Superior temporal gyrus (tissue), 1 donor: ENCODE measurements around the gene LCN6.

Source experiments
- DNase-seq: peaks from one replicate; pipeline ENCODE4 v3.0.0-alpha.2; 2016; ENCODE audit errors: extremely low spot score

LCN6 gene

DNA sequence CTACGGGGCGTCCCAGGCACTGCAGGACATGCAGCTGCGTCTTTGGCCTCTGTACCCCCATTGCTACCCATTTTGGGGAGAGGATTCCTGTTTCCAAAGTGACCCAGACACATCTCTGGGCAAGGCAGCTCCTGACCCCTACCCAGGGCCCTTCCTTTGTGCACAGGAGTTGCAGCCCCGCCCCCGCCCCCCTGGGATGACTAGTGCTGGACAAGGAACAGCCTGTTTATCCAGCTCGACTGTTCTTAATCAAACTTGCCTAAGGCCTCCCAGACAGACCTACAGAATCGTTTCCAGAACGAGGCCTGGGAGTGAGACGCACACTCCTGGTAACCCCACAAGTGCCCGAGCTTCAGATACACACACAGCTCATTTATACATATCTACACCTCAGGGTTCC, 22.7 kb downstream of the LCN6 start:
- DNase-seq: no peak

DNA sequence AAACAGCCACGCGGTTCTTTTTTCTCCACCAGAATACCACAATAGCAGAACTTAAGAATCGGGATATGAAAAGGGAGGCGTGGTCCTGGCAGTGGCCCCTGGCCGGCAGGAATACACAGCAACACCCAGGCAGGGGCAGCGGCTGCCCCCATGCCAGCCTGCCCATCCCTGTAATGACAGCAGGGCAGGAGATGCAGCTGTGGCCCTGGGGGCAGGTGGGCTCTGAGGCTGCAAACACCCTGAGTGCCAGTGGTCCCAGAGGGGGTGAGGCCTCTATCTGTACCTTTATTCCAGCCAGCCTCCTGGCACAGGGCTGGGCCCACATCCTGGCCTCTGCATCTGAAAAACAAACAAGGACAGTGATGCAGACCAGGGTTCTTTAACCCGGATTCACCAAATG, 23.6 kb downstream of the LCN6 start:
- no peak for DNase-seq

DNA sequence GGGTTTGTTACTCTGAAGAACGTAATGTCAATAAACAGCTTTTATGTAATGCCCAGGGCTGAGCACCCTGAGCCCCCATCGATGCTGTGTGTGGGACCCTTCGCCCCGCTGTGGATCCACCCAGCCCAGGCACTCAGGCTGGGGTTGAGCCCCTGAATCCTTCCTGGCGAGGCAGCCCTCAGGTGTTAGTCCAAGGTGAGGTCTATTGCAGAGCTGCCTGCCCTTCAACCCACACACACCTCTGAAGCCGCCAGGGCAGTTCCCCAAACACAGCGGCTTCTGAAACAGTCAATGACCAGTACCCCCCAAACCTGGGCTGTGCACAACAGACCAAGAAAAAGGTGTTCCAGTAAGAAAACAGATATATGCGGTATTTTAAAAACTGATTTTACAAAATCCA, 24.3 kb downstream of the LCN6 start:
- no peak for DNase-seq

DNA sequence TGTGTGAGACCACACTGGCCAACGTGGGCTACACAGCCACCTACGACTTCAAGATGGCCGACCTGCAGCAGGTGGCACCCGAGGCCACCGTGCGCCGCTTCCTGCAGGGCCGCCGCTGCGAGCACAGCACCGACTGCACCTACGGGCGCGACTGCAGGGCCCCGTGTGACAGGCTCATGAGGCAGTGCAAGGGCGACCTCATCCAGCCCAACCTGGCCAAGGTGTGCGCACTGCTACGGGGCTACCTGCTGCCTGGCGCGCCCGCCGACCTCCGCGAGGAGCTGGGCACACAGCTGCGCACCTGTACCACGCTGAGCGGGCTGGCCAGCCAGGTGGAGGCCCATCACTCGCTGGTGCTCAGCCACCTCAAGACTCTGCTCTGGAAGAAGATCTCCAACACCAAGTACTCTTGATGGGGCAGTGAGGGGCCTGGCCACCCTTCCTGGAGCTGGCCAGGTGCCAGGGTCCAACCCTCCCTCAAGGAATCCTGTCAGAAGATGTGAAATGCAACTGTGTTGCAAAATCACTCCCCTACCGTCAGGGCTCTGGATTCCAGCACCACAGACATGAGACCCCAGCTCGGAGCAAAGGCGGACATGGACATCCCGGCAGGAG, 24.9 kb downstream of the LCN6 start:
- no peak for DNase-seq

GRCh38 chr9:136722969-136723356, 25.4 kb downstream of the LCN6 start:
- no peak for DNase-seq

GRCh38 chr9:136722093-136722968, 26.0 kb downstream of the LCN6 start:
- DNase-seq: no peak

- no peak for DNase-seq
Observed at GRCh38 chr9:136721339-136722092, 26.8 kb downstream of the LCN6 start.

DNA sequence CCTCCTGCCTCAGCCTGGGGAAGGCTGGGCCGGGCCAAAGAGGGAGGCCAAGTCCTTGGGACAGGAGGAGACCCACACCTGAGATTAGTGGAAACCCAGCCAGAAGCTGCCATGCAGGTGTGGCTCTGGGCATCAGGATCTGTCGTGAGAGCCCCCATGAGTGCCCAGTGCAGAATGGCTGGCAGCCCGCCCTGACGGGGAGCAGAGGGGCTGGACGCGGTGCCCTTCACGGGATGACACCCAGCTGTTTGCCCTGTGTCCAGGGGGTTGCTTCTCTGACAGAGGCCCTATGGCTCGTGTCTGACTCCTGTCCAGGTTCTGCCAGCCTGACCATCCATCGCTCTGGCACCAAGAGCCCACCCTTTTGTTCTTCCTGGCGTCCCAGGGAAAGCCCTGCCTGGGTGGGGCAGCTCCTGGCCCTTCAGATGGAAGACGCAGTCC, 27.4 kb downstream of the LCN6 start:
- DNase-seq: no peak

DNA sequence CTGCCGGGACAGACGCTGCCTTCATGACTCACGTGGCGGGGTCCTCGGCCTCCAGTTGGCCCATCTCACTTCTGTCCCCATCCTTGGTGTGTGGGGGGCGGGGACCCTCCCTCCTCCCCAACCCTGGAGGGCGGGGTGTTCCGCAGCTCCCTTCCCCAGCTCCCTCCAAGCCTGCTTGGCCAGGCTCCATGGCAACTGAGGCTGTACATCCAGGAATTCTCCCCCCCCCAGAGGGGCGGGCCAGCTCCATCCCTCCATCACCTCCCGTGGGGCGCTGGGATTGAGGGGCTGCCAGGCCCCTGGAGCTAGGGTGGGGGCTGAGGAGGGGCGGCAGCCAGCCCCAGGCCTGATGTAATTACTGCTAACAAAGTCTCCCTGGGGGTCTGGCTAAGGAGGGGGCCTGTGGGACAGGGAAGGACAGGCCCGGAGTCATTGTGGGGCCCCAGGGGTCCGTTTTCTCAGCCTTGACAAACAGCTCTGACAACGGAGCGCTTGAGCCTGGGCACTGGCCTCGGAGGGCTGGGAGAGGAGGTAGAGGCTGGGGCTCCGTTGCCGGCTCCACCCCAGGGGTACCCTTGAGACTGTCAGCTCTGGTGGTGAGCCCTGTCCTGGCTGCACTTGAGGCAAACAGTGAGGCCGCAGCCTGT, 28.0 kb downstream of the LCN6 start:
- DNase-seq: no peak

- no peak for DNase-seq
Observed at GRCh38 chr9:136719195-136719880, 29.0 kb downstream of the LCN6 start.

- no peak for DNase-seq
Observed at GRCh38 chr9:136718345-136719194, 29.8 kb downstream of the LCN6 start.

DNA sequence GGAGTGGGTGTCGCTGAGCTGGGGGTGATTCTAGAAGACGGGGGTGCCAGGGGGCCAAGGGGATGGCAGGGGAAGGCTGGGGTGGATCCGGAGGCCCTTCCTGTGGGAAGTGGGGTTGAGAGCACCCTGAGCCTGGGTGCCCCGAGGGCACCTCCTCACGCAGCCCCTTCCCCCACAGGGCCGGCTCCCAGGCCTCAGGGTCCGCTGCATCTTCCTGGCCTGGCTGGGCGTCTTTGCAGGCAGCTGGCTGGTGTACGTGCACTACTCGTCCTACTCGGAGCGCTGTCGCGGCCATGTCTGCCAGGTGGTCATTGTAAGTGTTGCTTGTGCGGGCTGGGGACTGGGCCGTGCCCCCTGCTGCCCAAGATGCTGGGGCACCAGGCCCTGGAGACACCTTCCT, 30.9 kb downstream of the LCN6 start:
- DNase-seq: no peak

DNA sequence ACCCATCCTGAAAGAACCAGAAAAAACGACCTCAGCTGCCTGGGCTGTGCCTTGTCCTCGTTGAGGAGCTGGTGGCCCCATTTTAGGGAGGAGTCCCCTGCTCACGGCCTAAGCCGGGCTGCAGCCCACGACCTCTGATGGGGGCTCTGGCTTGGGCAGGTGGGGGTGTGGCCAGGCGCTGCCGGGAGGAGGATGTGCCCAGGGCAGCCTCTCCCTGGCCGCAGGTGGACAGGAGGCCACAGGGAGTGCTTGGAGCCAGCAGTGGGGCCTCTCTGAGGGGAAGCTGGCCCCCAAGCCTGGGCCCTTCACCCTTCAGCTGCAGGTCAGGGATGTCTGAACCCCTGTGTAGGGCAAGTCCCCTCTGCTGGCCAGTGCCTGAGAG, 33.4 kb downstream of the LCN6 start:
- DNase-seq: no peak

DNA sequence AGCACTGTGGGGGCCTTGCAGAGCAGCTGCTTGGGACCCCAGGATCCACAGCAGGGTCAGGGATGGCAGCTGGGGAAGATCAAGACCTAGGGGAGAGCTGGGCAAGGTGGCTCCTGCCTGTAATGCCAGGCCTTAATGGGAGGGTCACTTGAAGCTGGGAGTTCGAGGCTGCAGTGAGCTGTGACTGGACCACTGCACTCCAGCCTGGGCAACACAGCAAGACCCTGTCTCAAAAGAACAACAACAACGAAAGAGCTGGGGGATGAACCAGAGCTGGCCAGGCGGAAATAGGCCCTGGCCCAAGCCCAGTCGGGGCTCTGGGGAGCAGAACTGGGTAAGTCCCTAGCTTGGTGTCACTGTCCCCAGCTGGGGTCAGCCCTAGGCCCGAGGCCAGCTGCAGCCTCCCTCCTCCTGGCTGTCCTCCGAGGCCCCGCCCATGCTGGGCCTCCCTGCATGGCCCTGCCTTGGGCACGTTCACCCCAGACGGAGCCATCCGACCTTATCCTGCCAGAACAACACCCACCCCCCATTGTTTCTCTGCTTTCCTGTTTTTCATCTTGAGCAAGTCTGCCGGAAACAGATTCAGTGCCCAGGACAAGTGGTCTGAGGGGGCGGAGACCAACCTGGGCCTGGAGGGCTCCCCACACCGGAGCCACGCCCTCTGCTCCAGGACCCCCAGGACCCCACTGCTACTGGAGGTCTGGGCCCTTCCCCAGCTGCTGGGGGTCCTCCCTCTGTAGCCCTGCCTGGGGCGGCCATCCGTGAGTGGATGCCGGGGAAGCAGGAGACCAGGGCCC, 34.0 kb downstream of the LCN6 start:
- DNase-seq: no peak

DNA sequence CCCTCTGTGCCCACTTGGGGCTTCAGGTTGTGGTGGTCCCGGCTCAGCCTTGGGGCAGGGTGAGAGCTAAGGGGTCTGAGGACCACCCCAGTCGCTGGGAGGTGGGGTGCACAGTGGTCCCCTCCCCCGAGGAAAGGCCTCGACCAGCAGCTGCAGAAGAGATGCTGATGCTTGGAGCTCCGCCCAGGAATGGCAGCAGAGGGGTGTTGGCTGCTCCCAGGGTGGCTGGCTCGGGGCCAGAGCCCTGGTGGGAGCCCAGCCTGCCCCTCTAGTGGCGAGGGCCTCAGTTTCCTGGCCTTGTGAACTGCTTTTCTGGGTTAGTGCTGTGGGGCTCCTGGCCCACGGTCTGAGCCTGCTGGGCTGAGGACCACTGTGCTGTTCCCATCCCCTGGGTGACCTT, 34.8 kb downstream of the LCN6 start:
- no peak for DNase-seq

GRCh38 chr9:136712690-136713544, 35.4 kb downstream of the LCN6 start:
- DNase-seq: no peak

- DNase-seq: no peak
Observed at GRCh38 chr9:136711751-136712689, 36.3 kb downstream of the LCN6 start, which contains the start of gene DIPK1B. DIPK1B (plus strand) TSS chr9:136712572; CDS start chr9:136712666, 94 bp downstream.
